Liver (tissue), 9 donors: ENCODE results near the gene TMEM161B. TPM values are rescaled to one million over a fixed set of nuclear protein-coding genes. Genes with fewer than 3 reads are reported as not detected.

Source experiments
- DNase-seq: peaks from one replicate; pipeline ENCODE4 v3.0.0-alpha.2; 2017; ENCODE audit warnings: low spot score
- H3K27ac ChIP-seq, 2 donors: one replicate each; pipeline ENCODE4 v1.7.0; 2013; ENCODE audit warnings: inconsistent platforms in 2 of 2, low read length in 2 of 2, control low read depth in 1 of 2, low read depth in 1 of 2, mild to moderate bottlenecking in 1 of 2
- H3K27me3 ChIP-seq, 4 donors: one replicate each; pipeline versions ENCODE4 v1.6.1 to v1.7.0; 2013; ENCODE audit warnings: low read length in 3 of 4, inconsistent platforms in 1 of 4, mild to moderate bottlenecking in 1 of 4, moderate library complexity in 1 of 4; ENCODE audit not compliant: control insufficient read depth in 4 of 4, insufficient read depth in 4 of 4
- H3K36me3 ChIP-seq, 4 donors: one replicate each; pipeline versions ENCODE4 v1.6.1 to v1.7.0; 2013; ENCODE audit warnings: low read length in 3 of 4, mild to moderate bottlenecking in 3 of 4, low read depth in 1 of 4, moderate library complexity in 1 of 4; ENCODE audit not compliant: control insufficient read depth in 4 of 4, insufficient read depth in 3 of 4
- H3K4me1 ChIP-seq, 4 donors: one replicate each; pipeline versions ENCODE4 v1.6.1 to v1.7.0; 2013; ENCODE audit warnings: low read length in 3 of 4, mild to moderate bottlenecking in 3 of 4, moderate library complexity in 1 of 4; ENCODE audit not compliant: control insufficient read depth in 4 of 4, insufficient read depth in 4 of 4
- H3K4me3 ChIP-seq, 3 donors: one replicate each; pipeline versions ENCODE4 v1.6.1 to v1.7.0; 2013; ENCODE audit warnings: low read length in 3 of 3, control low read depth in 1 of 3, low read depth in 1 of 3, mild to moderate bottlenecking in 1 of 3
- H3K9ac ChIP-seq, 2 donors: one replicate each; pipeline ENCODE4 v1.7.0; 2013; ENCODE audit warnings: low read length in 2 of 2, mild to moderate bottlenecking in 2 of 2, moderate library complexity in 2 of 2, control low read depth in 1 of 2, low read depth in 1 of 2
- H3K9me3 ChIP-seq, 4 donors: one replicate each; pipeline versions ENCODE4 v1.6.1 to v1.7.0; 2013; ENCODE audit warnings: low read length in 3 of 4; ENCODE audit not compliant: control insufficient read depth in 4 of 4
- ATF3 ChIP-seq: IDR thresholded peaks from 2 replicates; pipeline ENCODE4 v1.6.1; 2016; ENCODE audit warnings: antibody characterized with exemption
- CTCF ChIP-seq: fragments of 150-350 bp; IDR thresholded peaks from 2 replicates; pipeline ENCODE4 v1.5.1; 2017; ENCODE audit warnings: improper control_type of control experiment, low read depth, low read length; ENCODE audit not compliant: missing input control
- EGR1 ChIP-seq, 2 donors: IDR thresholded peaks; 2 replicates each; pipeline ENCODE4 v1.6.1; 2016 to 2018; ENCODE audit warnings: antibody characterized with exemption in 2 of 2, low read depth in 2 of 2
- FOXA1 ChIP-seq: IDR thresholded peaks from 2 replicates; pipeline ENCODE4 v1.6.1; 2016; ENCODE audit warnings: antibody characterized with exemption
- FOXA2 ChIP-seq: IDR thresholded peaks from 2 replicates; pipeline ENCODE4 v1.6.1; 2016; ENCODE audit warnings: antibody characterized with exemption
- GABPA ChIP-seq, 2 donors: IDR thresholded peaks in 1 of 2; conservative IDR thresholded peaks in 1 of 2; 2 replicates each; pipeline ENCODE4 v1.6.1; 2016; ENCODE audit warnings: antibody characterized with exemption in 2 of 2, mild to moderate bottlenecking in 1 of 2, moderate library complexity in 1 of 2
- HNF4A ChIP-seq, 2 donors: conservative IDR thresholded peaks; 2 replicates each; pipeline ENCODE4 v1.6.1; 2016; ENCODE audit warnings: antibody characterized with exemption in 2 of 2, mild to moderate bottlenecking in 2 of 2
- HNF4G ChIP-seq: IDR thresholded peaks from 2 replicates; pipeline ENCODE4 v1.6.1; 2016; ENCODE audit warnings: antibody characterized with exemption
- JUND ChIP-seq, 2 donors: IDR thresholded peaks; 2 replicates each; pipeline ENCODE4 v1.6.1; 2016; ENCODE audit warnings: antibody characterized with exemption in 2 of 2
- MAX ChIP-seq: IDR thresholded peaks from 2 replicates; pipeline ENCODE4 v1.6.1; 2016; ENCODE audit warnings: antibody characterized with exemption
- NR2F2 ChIP-seq: IDR thresholded peaks from 2 replicates; pipeline ENCODE4 v1.6.1; 2016; ENCODE audit warnings: antibody characterized with exemption
- RAD21 ChIP-seq, 2 donors: IDR thresholded peaks; 2 replicates each; pipeline ENCODE4 v1.6.1; 2016; ENCODE audit warnings: antibody characterized with exemption in 2 of 2, mild to moderate bottlenecking in 2 of 2
- REST ChIP-seq: IDR thresholded peaks from 2 replicates; pipeline ENCODE4 v1.6.1; 2016; ENCODE audit warnings: antibody characterized with exemption, mild to moderate bottlenecking
- RXRA ChIP-seq, 2 donors: IDR thresholded peaks; 2 replicates each; pipeline ENCODE4 v1.6.1; 2017 to 2018; ENCODE audit warnings: antibody characterized with exemption in 2 of 2, mild to moderate bottlenecking in 1 of 2
- SP1 ChIP-seq: IDR thresholded peaks from 2 replicates; pipeline ENCODE4 v1.6.1; 2018; ENCODE audit warnings: antibody characterized with exemption, mild to moderate bottlenecking
- TAF1 ChIP-seq: conservative IDR thresholded peaks from 2 replicates; pipeline ENCODE4 v1.6.1; 2016; ENCODE audit warnings: antibody characterized with exemption, mild to moderate bottlenecking
- YY1 ChIP-seq: IDR thresholded peaks from 2 replicates; pipeline ENCODE4 v1.6.1; 2016; ENCODE audit warnings: antibody characterized with exemption, mild to moderate bottlenecking
- ZBTB33 ChIP-seq: IDR thresholded peaks from 2 replicates; pipeline ENCODE4 v1.6.1; 2016; ENCODE audit warnings: antibody characterized with exemption
- WGBS: extraction: QIAGEN DNeasy Blood & Tissue Kit; methylation state at CpG from one replicate; pipeline ENCODE4 v1.1.7; 2013; 5-methylcytosine and 5-hydroxymethylcytosine counted together
- polyA plus RNA-seq, 2 donors: library from polyadenylated mRNA; stranded (reverse) in 1 of 2; unstranded in 1 of 2; fragments of 200-250 nt in 1 of 2; fragments of >200 nt in 1 of 2; fragmentation: Nextera tagmentation in 1 of 2; extraction: Ambion mirVana in 1 of 2; gene quantifications; one replicate each; pipeline versions ENCODE4 v1.2.1 to v1.2.3, GENCODE V29; 2013 to 2015
- total RNA-seq, 2 donors: library from RNA; depleted of rRNA; stranded (reverse); fragments of >200 nt; gene quantifications; one replicate each; pipeline ENCODE4 v1.2.3, GENCODE V29; 2014
- donor health status: healthy.
- donor health status: healthy.
- donor health status: healthy.
- donor health status: healthy.
- donor health status: healthy.

TMEM161B gene
- total and polyA plus RNA-seq, 4 donors: 3.9 to 14.2 (median 8.6) TPM

- TF ChIP-seq CTCF (no peak), MAX (peak; percentile 22), RAD21 (IDR thresholded peaks at IDR 0.05) (peak in 1 of 2 donors; percentile 44), FOXA2 (peak; percentile 30), YY1 (peak; percentile 19), HNF4A (conservative IDR thresholded peaks at IDR 0.05) (peak in 1 of 2 donors; percentile 76), JUND (IDR thresholded peaks at IDR 0.05) (peak in 1 of 2 donors; percentile 13), RXRA (IDR thresholded peaks at IDR 0.05) (peak in 1 of 2 donors; percentile 82), HNF4G (no peak), ATF3 (no peak), SP1 (no peak), NR2F2 (no peak), FOXA1 (no peak), EGR1 (IDR thresholded peaks at IDR 0.05; ENCODE audit: low read depth in 2 of 2) (no peak), GABPA (IDR thresholded peaks at IDR 0.05 in 1 of 2, conservative IDR thresholded peaks at IDR 0.05 in 1 of 2) (peak in 1 of 2 donors; percentile 3), ZBTB33 (no peak), REST (peak; percentile 29), TAF1 (no peak)
- WGBS: 63% methylated on average over 9 of the region's 9 CpGs
- Histone ChIP-seq H3K4me3 (peak overlapping the region; percentile 1 to 41 (median 32)), H3K27ac (peak overlapping the region; percentile 64 to 69), H3K4me1 (peaks cover 0 to 9% (median 4%) of the 10 kb centered on the region in 4 donors), H3K9ac (no peak overlapping the region), H3K36me3 (peaks cover 0 to 5% (median 0%) of the 10 kb centered on the region in 4 donors), H3K27me3 (no peaks in the 10 kb centered on the region), H3K9me3 (peaks cover 0 to 3% (median 0%) of the 10 kb centered on the region in 4 donors)
- no peak for DNase-seq
These were observed 78.4 kb downstream of the TMEM161B start for GRCh38 chr5:88190106-88190834.
